Germinal center (tissue), 1 donor: ENCODE data around the gene NPC1.

Source experiments
- DNase-seq: peaks from one replicate; pipeline ENCODE4 v3.0.0; 2012; ENCODE audit warnings: mixed read lengths, low spot score

Gene NPC1

DNA sequence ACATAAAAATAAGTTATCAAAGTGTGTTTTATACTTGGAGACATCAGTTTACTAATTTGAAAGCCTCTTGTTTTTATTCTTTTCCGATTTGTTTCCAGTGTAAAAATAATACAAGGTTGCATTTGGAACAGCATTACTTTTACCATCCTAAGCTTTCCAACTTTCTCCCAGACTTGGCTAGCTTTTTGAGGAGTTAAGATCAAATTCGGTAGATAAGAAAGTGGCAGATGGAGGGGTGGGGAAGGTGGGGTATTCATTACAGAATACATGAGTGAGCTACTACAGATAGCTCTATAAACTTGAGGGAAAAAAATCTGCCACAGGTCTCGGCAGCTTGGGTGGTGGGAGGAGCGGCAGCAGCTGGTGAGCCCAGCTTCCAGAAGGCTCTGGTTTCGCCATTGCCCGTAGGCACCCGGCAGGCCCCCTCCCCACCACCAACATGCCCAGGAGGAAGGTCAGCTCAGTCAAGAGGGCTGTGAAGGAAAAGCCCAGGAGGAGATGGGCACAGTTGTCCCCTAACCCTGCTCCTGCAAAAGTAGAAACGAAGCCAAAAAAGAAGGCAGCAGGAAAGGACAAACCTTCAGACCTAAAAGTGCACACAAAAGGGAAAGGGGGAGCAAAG lies 101.6 kb downstream of the NPC1 start:
- no peak for DNase-seq
